MCF 10A (cell line): Measurements from ENCODE around the gene RPH3AL. TPM values are rescaled to one million over a fixed set of nuclear protein-coding genes. Genes with fewer than 3 reads are reported as not detected.

Source experiments
- BruUV-seq: library from RNA; stranded (reverse); fragments of 400-500 nt; replicated peaks from 2 replicates; lab custom pipeline; 2021; lab: Mats Ljungman, UMichigan
- CTCF ChIA-PET: fragments of 300-600 bp; sonication (Branson Sonifier 250); formaldehyde crosslinking; extraction: SDS; loops from one replicate; lab custom pipeline; 2021; ENCODE audit warnings: antibody characterized with exemption, inconsistent platforms; lab: Yijun Ruan, JAX
- POLR2A ChIA-PET: fragments of 300-600, 350-650 bp; sonication (Branson Sonifier 250); formaldehyde crosslinking; extraction: SDS; loops from one replicate; lab custom pipeline; 2020; ENCODE audit warnings: antibody characterized with exemption, inconsistent platforms; lab: Yijun Ruan, JAX
- DNase-seq: peaks from one replicate; pipeline ENCODE4 v3.0.0-alpha.2; 2018; ENCODE audit not compliant: unreplicated experiment
- H3K27ac Mint-ChIP-seq: one replicate; pipeline ENCODE4 v1.8.0; 2022; ENCODE audit warnings: mild to moderate bottlenecking, low read depth, mixed read lengths; ENCODE audit not compliant: unreplicated experiment
- H3K27me3 Mint-ChIP-seq: one replicate; pipeline ENCODE4 v1.8.0; 2022; ENCODE audit warnings: mixed read lengths; ENCODE audit not compliant: insufficient read depth, unreplicated experiment
- H3K36me3 Mint-ChIP-seq: one replicate; pipeline ENCODE4 v1.8.0; 2022; ENCODE audit warnings: mild to moderate bottlenecking, moderate library complexity, mixed read lengths; ENCODE audit not compliant: insufficient read depth, unreplicated experiment
- H3K4me1 Mint-ChIP-seq: one replicate; pipeline ENCODE4 v1.8.0; 2022; ENCODE audit warnings: mixed read lengths; ENCODE audit not compliant: insufficient read depth, unreplicated experiment
- H3K4me3 Mint-ChIP-seq: one replicate; pipeline ENCODE4 v1.8.0; 2022; ENCODE audit warnings: mild to moderate bottlenecking, moderate library complexity, mixed read lengths; ENCODE audit not compliant: unreplicated experiment
- H3K9me3 Mint-ChIP-seq: one replicate; pipeline ENCODE4 v1.8.0; 2022; ENCODE audit warnings: mixed read lengths; ENCODE audit not compliant: unreplicated experiment
- CTCF ChIP-seq: fragments of 200-600 bp; IDR thresholded peaks from one replicate; pipeline ENCODE4 v1.8.0; 2022; ENCODE audit warnings: antibody characterized with exemption, mild to moderate bottlenecking; ENCODE audit not compliant: unreplicated experiment
- intact Hi-C: fragments of 100-400 bp; cut with micrococcal nuclease; formaldehyde crosslinking; loops from 2 replicates; pipeline ENCODE4 v1.14.1; 2022
- total RNA-seq: library from RNA; stranded (reverse); gene quantifications from 2 replicates; pipeline ENCODE4 v1.2.3, GENCODE V29; 2022

Gene RPH3AL
- total RNA-seq, 1 experiment from 2014 or later = 0.89 TPM

GRCh38 chr17:327296-327695, 25.3 kb downstream of the RPH3AL start:
- Mint-ChIP-seq H3K9me3 (no peaks in the 10 kb centered on the region), H3K4me1 (no peaks in the 10 kb centered on the region), H3K36me3 (no peaks in the 10 kb centered on the region), H3K27me3 (peaks cover 24% of the 10 kb centered on the region), H3K4me3 (no peak overlapping the region), H3K27ac (no peak overlapping the region)
- CTCF ChIA-PET = no interaction called here
- BruUV-seq = no TSS peak
- intact Hi-C loops = no loop called here
- POLR2A ChIA-PET = no interaction called here
- TF ChIP-seq CTCF = no peak
- no peak for DNase-seq

GRCh38 chr17:326010-326621, 26.5 kb downstream of the RPH3AL start:
- DNase-seq = no peak
- Mint-ChIP-seq H3K27me3 (peaks cover 23% of the 10 kb centered on the region), H3K9me3 (no peaks in the 10 kb centered on the region), H3K4me1 (no peaks in the 10 kb centered on the region), H3K27ac (no peak overlapping the region), H3K36me3 (no peaks in the 10 kb centered on the region), H3K4me3 (no peak overlapping the region)
- no TSS peak for BruUV-seq
- ChIA-PET CTCF (no interaction called here), POLR2A (no interaction called here)
- no peak for TF ChIP-seq CTCF
- intact Hi-C loops = no loop called here

GRCh38 chr17:325270-326009, 27.2 kb downstream of the RPH3AL start:
- no peak for TF ChIP-seq CTCF
- Mint-ChIP-seq H3K27ac (no peak overlapping the region), H3K36me3 (no peaks in the 10 kb centered on the region), H3K4me3 (no peak overlapping the region), H3K27me3 (peaks cover 17% of the 10 kb centered on the region), H3K9me3 (no peaks in the 10 kb centered on the region), H3K4me1 (no peaks in the 10 kb centered on the region)
- no TSS peak for BruUV-seq
- POLR2A ChIA-PET = no interaction called here
- DNase-seq = no peak
- intact Hi-C loops = no loop called here
- CTCF ChIA-PET = no interaction called here

- no peak for TF ChIP-seq CTCF
- H3K9me3 Mint-ChIP-seq = no peaks in the 10 kb centered on the region
- peaks cover 15% of the 10 kb centered on the region for H3K27me3 Mint-ChIP-seq
- DNase-seq = no peak
- no peaks in the 10 kb centered on the region for H3K36me3 Mint-ChIP-seq
- no peaks in the 10 kb centered on the region for H3K4me1 Mint-ChIP-seq
- ChIA-PET CTCF (interaction anchor here (0.7 kb wide), 1 partner anchor 40 kb away, joined by 4 read pairs; no protein-coding TSS in a partner anchor), POLR2A (no interaction called here)
- no peak overlapping the region for H3K4me3 Mint-ChIP-seq
- H3K27ac Mint-ChIP-seq = no peak overlapping the region
- no TSS peak for BruUV-seq
- intact Hi-C loops = no loop called here
These were observed 28.7 kb downstream of the RPH3AL start for GRCh38 chr17:323721-324571.
